HEK293T (cell line): ENCODE measurements around the gene SLC22A4.

Experiments
- CTCF ChIA-PET: fragments of 350-600 bp; formaldehyde crosslinking; extraction: SDS; loops from one replicate; lab custom pipeline; 2021; ENCODE audit warnings: antibody characterized with exemption, inconsistent platforms; lab: Yijun Ruan, JAX
- POLR2A ChIA-PET: fragments of 350-600 bp; formaldehyde crosslinking; extraction: SDS; loops from one replicate; lab custom pipeline; 2020; ENCODE audit warnings: antibody characterized with exemption, inconsistent platforms; lab: Yijun Ruan, JAX
- DNase-seq: peaks from one replicate; pipeline ENCODE4 v3.0.0; 2012; ENCODE audit warnings: mixed read lengths; ENCODE audit errors: extremely low spot score
- ARNT ChIP-seq: fragments of 450-650 bp; IDR thresholded peaks from 2 replicates; pipeline ENCODE4 v1.6.1; 2017; ENCODE audit warnings: mild to moderate bottlenecking
- BHLHE40 ChIP-seq: fragments of 450-650 bp; IDR thresholded peaks from 2 replicates; pipeline ENCODE4 v1.6.1; 2016; ENCODE audit warnings: mild to moderate bottlenecking, moderate library complexity, borderline replicate concordance
- CTBP1 ChIP-seq: fragments of 450-650 bp; IDR thresholded peaks from 2 replicates; pipeline ENCODE4 v1.6.1; 2016; ENCODE audit warnings: borderline replicate concordance
- ELF4 ChIP-seq: fragments of 450-650 bp; IDR thresholded peaks from 2 replicates; pipeline ENCODE4 v1.6.1; 2017; ENCODE audit warnings: antibody characterized with exemption
- FOXA1 ChIP-seq: fragments of 450-650 bp; IDR thresholded peaks from 2 replicates; pipeline ENCODE4 v1.6.1; 2016; ENCODE audit warnings: mild to moderate bottlenecking
- FOXK2 ChIP-seq: fragments of 450-650 bp; IDR thresholded peaks from 2 replicates; pipeline ENCODE4 v1.6.1; 2016; ENCODE audit warnings: mild to moderate bottlenecking
- FOXM1 ChIP-seq: fragments of 450-650 bp; IDR thresholded peaks from 2 replicates; pipeline ENCODE4 v1.6.1; 2017; ENCODE audit warnings: mild to moderate bottlenecking, borderline replicate concordance
- HDGF ChIP-seq: fragments of 450-650 bp; IDR thresholded peaks from 2 replicates; pipeline ENCODE4 v1.6.1; 2017; ENCODE audit warnings: antibody characterized with exemption, borderline replicate concordance
- L3MBTL2 ChIP-seq: fragments of 450-650 bp; conservative IDR thresholded peaks from 2 replicates; pipeline ENCODE4 v1.6.1; 2016; ENCODE audit warnings: mild to moderate bottlenecking
- LEF1 ChIP-seq: fragments of 450-650 bp; IDR thresholded peaks from 2 replicates; pipeline ENCODE4 v1.6.1; 2017; ENCODE audit warnings: mild to moderate bottlenecking, borderline replicate concordance
- NFRKB ChIP-seq: fragments of 450-650 bp; IDR thresholded peaks from 2 replicates; pipeline ENCODE4 v1.6.1; 2016; ENCODE audit warnings: mild to moderate bottlenecking, moderate library complexity
- PKNOX1 ChIP-seq: fragments of 450-650 bp; IDR thresholded peaks from 2 replicates; pipeline ENCODE4 v1.6.1; 2016
- SP1 ChIP-seq: fragments of 450-650 bp; IDR thresholded peaks from 2 replicates; pipeline ENCODE4 v1.6.1; 2017
- SUZ12 ChIP-seq: fragments of 450-650 bp; IDR thresholded peaks from 2 replicates; pipeline ENCODE4 v1.6.1; 2016; ENCODE audit warnings: mild to moderate bottlenecking
- TARDBP ChIP-seq: fragments of 450-650 bp; IDR thresholded peaks from 2 replicates; pipeline ENCODE4 v1.6.1; 2016
- ZNF384 ChIP-seq: fragments of 450-650 bp; IDR thresholded peaks from 2 replicates; pipeline ENCODE4 v1.6.1; 2016

Gene SLC22A4

DNA sequence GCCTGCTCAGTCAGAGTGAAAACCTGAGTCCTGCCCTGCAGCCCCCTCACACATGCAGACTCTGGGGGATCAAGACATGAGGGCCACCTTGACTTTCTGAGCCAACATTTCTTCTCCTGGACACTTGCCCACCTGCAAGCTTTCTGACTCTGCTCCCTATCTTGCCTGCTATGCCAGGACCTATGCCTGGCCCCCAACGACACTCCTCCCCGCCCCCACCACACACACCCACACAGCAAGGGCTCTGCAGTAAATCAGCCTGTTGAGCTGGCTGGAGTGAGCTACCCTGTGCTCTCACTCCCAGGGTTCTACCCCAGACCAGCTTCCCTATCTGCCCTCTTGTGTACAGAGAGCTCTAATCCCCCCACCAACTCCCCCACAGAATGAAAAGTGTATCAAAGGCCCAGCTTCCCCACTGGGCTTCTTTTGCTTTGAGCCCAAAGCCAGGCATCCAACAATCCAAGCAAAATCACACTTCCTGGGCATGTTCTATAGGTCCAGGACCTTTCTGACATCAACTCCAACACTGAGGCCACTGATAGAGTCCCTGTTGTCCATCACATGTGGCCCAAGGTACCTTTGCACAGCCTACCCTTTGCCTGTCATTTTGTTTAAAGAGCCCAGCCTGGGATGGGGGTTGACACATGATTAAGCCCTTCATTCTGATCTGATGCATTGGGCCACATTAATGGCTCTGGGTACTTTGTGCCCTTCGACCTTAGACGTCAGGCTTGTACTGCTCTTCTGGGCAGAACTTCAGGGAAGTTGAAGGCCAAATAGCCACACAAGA is 29.5 kb upstream of the SLC22A4 start:
- ChIA-PET CTCF (interaction anchor here (0.7 to 3.1 kb wide), 3 partner anchors 8 to 52 kb away, joined by 3 to 10 read pairs (median 3); no protein-coding TSS in a partner anchor), POLR2A (interaction anchor here (3.5 kb wide), 1 partner anchor 28 kb away, joined by 19 read pairs; the partner anchor contains the start of gene SLC22A4)
- DNase-seq = no peak
- no peak for TF ChIP-seq NFRKB
- TF ChIP-seq FOXM1 = no peak
- TF ChIP-seq SP1 = no peak
- TF ChIP-seq ELF4 = no peak
- TF ChIP-seq SUZ12 = no peak
- no peak for TF ChIP-seq L3MBTL2
- no peak for TF ChIP-seq BHLHE40
- TF ChIP-seq CTBP1 = no peak
- TF ChIP-seq HDGF = no peak
- TF ChIP-seq ARNT = no peak
- no peak for TF ChIP-seq TARDBP
- TF ChIP-seq ZNF384 = no peak
- TF ChIP-seq LEF1 = no peak
- no peak for TF ChIP-seq FOXK2
- no peak for TF ChIP-seq FOXA1
- TF ChIP-seq PKNOX1 = no peak

GRCh38 chr5:132265336-132266030 is 28.7 kb upstream of the SLC22A4 start:
- no peak for DNase-seq
- CTCF ChIA-PET = interaction anchor here (1.2 kb wide), 1 partner anchor 10 kb away, joined by 3 read pairs; no protein-coding TSS in a partner anchor
- POLR2A ChIA-PET = interaction anchor here (1.0 to 3.5 kb wide), 2 partner anchors 28 kb away, joined by 3 to 19 read pairs; partner anchors contain the start of gene SLC22A4
- TF ChIP-seq PKNOX1 (peak; percentile 80), HDGF (no peak)

DNA sequence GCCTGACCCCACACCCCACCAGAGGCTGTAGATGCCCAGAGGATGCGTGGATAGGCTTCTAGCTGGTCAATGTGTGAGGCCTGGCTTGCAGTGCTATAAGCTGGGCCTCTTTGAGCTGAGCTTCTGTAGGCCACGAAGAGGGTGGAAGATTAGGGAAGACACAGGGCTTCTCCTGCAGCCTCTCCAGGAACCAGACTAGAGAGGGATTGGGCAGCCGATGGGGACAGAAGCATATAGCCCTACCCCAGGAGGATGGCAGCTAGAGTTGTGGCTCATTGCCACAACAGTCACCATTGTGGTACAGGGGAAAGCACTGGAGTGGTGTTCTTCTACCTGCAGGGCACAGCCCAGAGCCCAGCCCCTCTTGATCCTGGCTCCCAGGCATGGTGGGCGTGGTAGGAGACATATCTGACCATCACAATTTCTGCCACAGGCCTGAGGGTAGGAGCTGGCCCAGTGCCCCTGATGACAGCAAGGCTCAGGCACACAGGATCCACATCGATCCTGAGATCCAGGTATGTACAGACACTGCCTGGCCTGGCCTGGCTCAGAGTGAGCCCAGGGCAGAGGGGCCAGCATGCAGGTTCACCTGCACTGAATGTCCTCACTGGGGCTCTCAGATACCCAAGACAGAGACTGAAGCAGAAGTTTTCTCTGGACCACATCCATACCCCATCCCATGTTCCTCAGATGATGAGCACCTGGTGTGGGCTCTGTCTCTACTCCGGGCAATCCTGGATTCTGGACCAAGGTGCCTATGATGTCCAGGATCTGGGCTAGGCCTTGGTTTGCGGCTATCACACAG is 28.0 kb upstream of the SLC22A4 start:
- DNase-seq = no peak
- ChIA-PET CTCF (no interaction called here), POLR2A (interaction anchor here (1.0 kb wide), 1 partner anchor 27 kb away, joined by 3 read pairs; no protein-coding TSS in a partner anchor)
- TF ChIP-seq PKNOX1 = no peak
- TF ChIP-seq CTBP1 = no peak
- no peak for TF ChIP-seq NFRKB
- no peak for TF ChIP-seq BHLHE40
- TF ChIP-seq ARNT = no peak
- no peak for TF ChIP-seq TARDBP
- no peak for TF ChIP-seq FOXM1
- no peak for TF ChIP-seq ZNF384
- TF ChIP-seq FOXK2 = no peak

- CTCF ChIA-PET = no interaction called here
- POLR2A ChIA-PET = no interaction called here
- TF ChIP-seq TARDBP (no peak), FOXA1 (no peak), SP1 (no peak), ARNT (no peak), ELF4 (no peak), L3MBTL2 (no peak), HDGF (no peak), PKNOX1 (no peak), ZNF384 (no peak), NFRKB (no peak), BHLHE40 (no peak), LEF1 (no peak), CTBP1 (no peak), FOXK2 (no peak), FOXM1 (no peak), SUZ12 (no peak)
- no peak for DNase-seq
Observed at GRCh38 chr5:132266836-132267160, 27.4 kb upstream of the SLC22A4 start.
